GM23248 (cell line): ENCODE measurements around the gene PAK1. TPM values are rescaled to one million over a fixed set of nuclear protein-coding genes. Genes with fewer than 3 reads are reported as not detected.

ENCODE experiments used
- DNase-seq: peaks from one replicate; pipeline ENCODE4 v3.0.0-alpha.2; 2015
- H2AFZ ChIP-seq: fragments of 200-600 bp; sonication (generic); 2 replicates; pipeline ENCODE4 v1.6.1; 2016; ENCODE audit warnings: antibody characterized with exemption
- H3F3A ChIP-seq: fragments of 200-600 bp; sonication (generic); 2 replicates; pipeline ENCODE4 v1.6.1; 2016; ENCODE audit warnings: mild to moderate bottlenecking, antibody characterized with exemption, mixed run types; ENCODE audit not compliant: insufficient read depth
- H3K27ac ChIP-seq: fragments of 200-600 bp; sonication (generic); 2 replicates; pipeline ENCODE4 v1.5.1; 2016; ENCODE audit warnings: mild to moderate bottlenecking
- H3K27me3 ChIP-seq: fragments of 200-600 bp; sonication (generic); replicated peaks from 2 replicates; pipeline ENCODE4 v1.6.1; 2016; ENCODE audit warnings: mild to moderate bottlenecking; ENCODE audit not compliant: insufficient read depth
- H3K36me3 ChIP-seq: fragments of 200-600 bp; sonication (generic); 2 replicates; pipeline ENCODE4 v1.6.1; 2016; ENCODE audit warnings: low read depth, mild to moderate bottlenecking
- H3K4me1 ChIP-seq: fragments of 200-600 bp; sonication (generic); 2 replicates; pipeline ENCODE4 v1.6.1; 2016; ENCODE audit warnings: mild to moderate bottlenecking; ENCODE audit not compliant: insufficient read depth
- H3K4me2 ChIP-seq: fragments of 200-600 bp; sonication (generic); one replicate; pipeline ENCODE4 v1.6.1; 2016; ENCODE audit warnings: mild to moderate bottlenecking; ENCODE audit not compliant: unreplicated experiment
- H3K4me3 ChIP-seq: fragments of 200-600 bp; sonication (generic); 2 replicates; pipeline ENCODE4 v1.5.1; 2016; ENCODE audit warnings: mild to moderate bottlenecking
- H3K79me2 ChIP-seq: fragments of 200-600 bp; sonication (generic); 2 replicates; pipeline ENCODE4 v1.6.1; 2016; ENCODE audit warnings: mild to moderate bottlenecking; ENCODE audit not compliant: insufficient read depth
- H3K9ac ChIP-seq: fragments of 200-600 bp; sonication (generic); 2 replicates; pipeline ENCODE4 v1.6.1; 2016; ENCODE audit warnings: mild to moderate bottlenecking
- H3K9me2 ChIP-seq: fragments of 200-600 bp; sonication (generic); 2 replicates; pipeline ENCODE4 v1.6.1; 2016; ENCODE audit warnings: mixed run types, mild to moderate bottlenecking, moderate library complexity; ENCODE audit not compliant: insufficient read depth
- H3K9me3 ChIP-seq: fragments of 200-600 bp; sonication (generic); one replicate; pipeline ENCODE4 v1.6.1; 2017; ENCODE audit warnings: low read depth
- H4K20me1 ChIP-seq: fragments of 200-600 bp; sonication (generic); 2 replicates; pipeline ENCODE4 v1.6.0; 2016; ENCODE audit not compliant: insufficient read depth
- EZH2 ChIP-seq: fragments of 200-600 bp; sonication (generic); IDR thresholded peaks from 2 replicates; pipeline ENCODE4 v1.6.1; 2018; ENCODE audit warnings: antibody characterized with exemption, mild to moderate bottlenecking; ENCODE audit not compliant: insufficient read depth, poor library complexity, severe bottlenecking
- EZH2phosphoT487 ChIP-seq: fragments of 200-600 bp; sonication (generic); IDR thresholded peaks from 2 replicates; pipeline ENCODE4 v1.6.1; 2018; ENCODE audit warnings: antibody characterized with exemption, moderate library complexity, mild to moderate bottlenecking, low read depth; ENCODE audit not compliant: insufficient read depth
- WGBS, 2 experiments: methylation state at CpG; one replicate each; pipeline ENCODE4 v1.1.6; 2015 to 2017; ENCODE audit warnings: low lambda C conversion rate in 2 of 2, low coverage in 1 of 2; ENCODE audit errors: missing lambda C conversion rate in 2 of 2; 5-methylcytosine and 5-hydroxymethylcytosine counted together
- in situ Hi-C: fragments of 300-500 bp; cut with MboI; formaldehyde crosslinking; loops from 2 replicates; pipeline ENCODE4 v1.15.0; 2020
- polyA plus RNA-seq: library from polyadenylated mRNA; unstranded; fragments of >200 nt; fragmentation: Nextera tagmentation; extraction: Ambion mirVana; gene quantifications from 2 replicates; pipeline ENCODE4 v1.2.1, GENCODE V29; 2016
- total RNA-seq: library from RNA; depleted of rRNA; stranded (reverse); fragments of >200 nt; shearing (Covaris generic); gene quantifications from 2 replicates; pipeline ENCODE4 v1.2.3, GENCODE V29; 2014

The PAK1 gene
- total and polyA plus RNA-seq, 2 experiments from 2014 or later: 20.3 to 23.8 TPM

DNA sequence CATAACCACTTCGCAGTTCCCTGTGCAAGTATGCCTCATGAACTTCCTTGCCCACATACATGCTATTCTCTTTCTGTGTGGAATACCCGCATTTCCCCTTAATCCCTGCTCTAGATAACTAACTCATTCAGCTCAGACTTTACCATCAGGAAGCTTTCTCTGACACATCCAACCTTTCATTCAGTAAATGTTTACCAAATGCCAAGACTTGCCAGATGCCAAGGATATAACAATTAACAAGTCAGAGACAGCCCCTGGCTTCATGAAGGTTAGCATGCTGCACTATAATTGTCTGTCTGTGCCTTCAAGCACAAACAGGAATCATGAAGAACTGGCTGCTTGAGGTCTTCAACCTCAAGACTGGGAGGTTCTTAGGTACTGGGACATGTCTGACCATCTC is 101.2 kb downstream of the PAK1 start:
- TF ChIP-seq EZH2 (no peak), EZH2phosphoT487 (no peak)
- H3K36me3 ChIP-seq: no peaks in the 10 kb centered on the region; the same call in 1 of the 2 replicates
- no peak overlapping the region for H3K27ac ChIP-seq
- no peaks in the 10 kb centered on the region for H3K27me3 ChIP-seq
- no peak overlapping the region for H3K4me3 ChIP-seq
- WGBS, 2 experiments: 96 to 99% methylated on average over 2 of the region's 2 CpGs
- no peak overlapping the region for H2AFZ ChIP-seq
- H3F3A ChIP-seq: no peaks in the 10 kb centered on the region
- no peaks in the 10 kb centered on the region for H3K79me2 ChIP-seq
- H3K9me2 ChIP-seq: no peaks in the 10 kb centered on the region
- no peak overlapping the region for H3K9ac ChIP-seq
- H3K9me3 ChIP-seq: no peaks in the 10 kb centered on the region
- H3K4me2 ChIP-seq: no peak overlapping the region
- in situ Hi-C loops: no loop called here
- H4K20me1 ChIP-seq: no peaks in the 10 kb centered on the region
- H3K4me1 ChIP-seq: peaks cover 9% of the 10 kb centered on the region
- DNase-seq: no peak

GRCh38 chr11:77371646-77372045 is 102.2 kb downstream of the PAK1 start:
- Histone ChIP-seq H3K4me1 (peaks cover 9% of the 10 kb centered on the region), H3K9me2 (no peaks in the 10 kb centered on the region), H3F3A (no peaks in the 10 kb centered on the region), H3K27ac (no peak overlapping the region), H2AFZ (no peak overlapping the region), H4K20me1 (no peaks in the 10 kb centered on the region), H3K79me2 (no peaks in the 10 kb centered on the region), H3K36me3 (no peaks in the 10 kb centered on the region; the same call in 1 of the 2 replicates), H3K27me3 (no peaks in the 10 kb centered on the region), H3K4me3 (no peak overlapping the region), H3K9ac (no peak overlapping the region), H3K9me3 (no peaks in the 10 kb centered on the region), H3K4me2 (no peak overlapping the region)
- TF ChIP-seq EZH2phosphoT487 (no peak), EZH2 (no peak)
- in situ Hi-C loops: no loop called here
- DNase-seq: no peak

DNA sequence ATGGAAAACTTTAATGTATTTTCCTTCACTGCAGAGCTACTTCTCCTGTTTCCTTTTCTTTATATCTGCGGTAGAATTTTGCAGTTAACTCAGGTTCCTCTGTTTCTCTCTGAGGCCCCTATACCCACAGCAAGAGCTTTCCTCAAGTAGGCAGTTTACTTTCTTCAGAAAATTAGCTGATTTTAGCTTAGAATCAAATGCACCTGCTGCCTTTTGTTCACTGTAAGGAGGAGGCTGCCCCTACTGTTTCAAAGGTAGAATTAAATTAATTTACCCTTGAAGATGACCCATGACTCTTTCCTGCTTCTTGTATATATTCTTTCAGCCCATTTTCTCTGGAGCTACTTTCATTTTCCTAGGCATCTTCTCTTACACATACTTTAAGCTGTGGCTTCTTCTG is 103.7 kb downstream of the PAK1 start:
- 48 to 63% methylated on average over 1 of the region's 1 CpG for WGBS, 2 experiments
- DNase-seq: no peak
- no peak overlapping the region for H3K27ac ChIP-seq
- no peaks in the 10 kb centered on the region for H3K9me2 ChIP-seq
- TF ChIP-seq EZH2 (no peak), EZH2phosphoT487 (no peak)
- no peak overlapping the region for H2AFZ ChIP-seq
- H3K4me2 ChIP-seq: no peak overlapping the region
- no peak overlapping the region for H3K4me3 ChIP-seq
- H3K4me1 ChIP-seq: peaks cover 8% of the 10 kb centered on the region
- no peak overlapping the region for H3K9ac ChIP-seq
- H3K27me3 ChIP-seq: no peaks in the 10 kb centered on the region
- in situ Hi-C loops: no loop called here
- no peaks in the 10 kb centered on the region for H3F3A ChIP-seq
- no peaks in the 10 kb centered on the region for H3K79me2 ChIP-seq
- no peaks in the 10 kb centered on the region for H4K20me1 ChIP-seq
- H3K9me3 ChIP-seq: no peaks in the 10 kb centered on the region
- H3K36me3 ChIP-seq: no peaks in the 10 kb centered on the region; the same call in 1 of the 2 replicates

DNA sequence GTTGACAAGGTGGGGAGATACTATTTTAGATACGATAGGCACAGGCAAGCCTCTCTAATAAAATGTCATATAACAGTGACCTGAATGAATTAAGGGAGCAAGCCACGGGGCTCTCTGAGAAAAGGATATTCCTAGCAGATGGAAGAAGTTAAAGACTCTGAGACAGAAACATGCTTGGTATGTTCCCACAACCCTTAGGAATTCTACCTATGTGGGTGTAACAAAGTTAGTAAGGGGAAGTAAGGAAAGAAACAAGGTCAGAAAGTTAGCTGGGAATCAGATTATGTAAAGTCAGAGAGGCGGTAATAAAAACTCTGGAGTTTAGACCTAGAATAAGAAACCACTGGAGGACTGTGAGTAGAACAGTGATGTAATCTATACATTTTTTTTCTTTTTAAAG is 112.7 kb downstream of the PAK1 start:
- peaks cover 7% of the 10 kb centered on the region; the same call in 1 of the 2 replicates for H3K36me3 ChIP-seq
- H3K4me2 ChIP-seq: no peak overlapping the region
- H3K9ac ChIP-seq: no peak overlapping the region
- H3K9me3 ChIP-seq: no peaks in the 10 kb centered on the region
- no peaks in the 10 kb centered on the region for H4K20me1 ChIP-seq
- no peaks in the 10 kb centered on the region for H3K79me2 ChIP-seq
- H3K9me2 ChIP-seq: no peaks in the 10 kb centered on the region
- no peak for TF ChIP-seq EZH2
- TF ChIP-seq EZH2phosphoT487: no peak
- no peak overlapping the region for H2AFZ ChIP-seq
- peaks cover 6% of the 10 kb centered on the region for H3K4me1 ChIP-seq
- no peak overlapping the region; the same call in 1 of the 2 replicates for H3K27ac ChIP-seq
- in situ Hi-C loops: no loop called here
- DNase-seq: peak; percentile 43
- H3K4me3 ChIP-seq: no peak overlapping the region
- WGBS, 2 experiments: 74 to 83% methylated on average over 3 of the region's 3 CpGs
- H3F3A ChIP-seq: no peaks in the 10 kb centered on the region; the same call in 1 of the 2 replicates
- no peaks in the 10 kb centered on the region for H3K27me3 ChIP-seq

GRCh38 chr11:77359481-77359880 is 114.4 kb downstream of the PAK1 start:
- no peak overlapping the region for H3K4me3 ChIP-seq
- no peak overlapping the region for H3K27ac ChIP-seq
- no peak overlapping the region for H3K4me2 ChIP-seq
- H3K36me3 ChIP-seq: peaks cover 7% of the 10 kb centered on the region; the same call in 1 of the 2 replicates
- H3K27me3 ChIP-seq: no peaks in the 10 kb centered on the region
- in situ Hi-C loops: no loop called here
- no peaks in the 10 kb centered on the region for H3K9me2 ChIP-seq
- no peaks in the 10 kb centered on the region for H3K79me2 ChIP-seq
- peaks cover 6% of the 10 kb centered on the region for H3K4me1 ChIP-seq
- no peak overlapping the region for H2AFZ ChIP-seq
- DNase-seq: no peak
- H4K20me1 ChIP-seq: no peaks in the 10 kb centered on the region
- no peaks in the 10 kb centered on the region; the same call in 1 of the 2 replicates for H3F3A ChIP-seq
- TF ChIP-seq EZH2 (no peak), EZH2phosphoT487 (no peak)
- H3K9me3 ChIP-seq: no peaks in the 10 kb centered on the region
- H3K9ac ChIP-seq: no peak overlapping the region
